HG03520 (cell line): ENCODE measurements around the gene KISS1.

Experiments used
- ATAC-seq: cut with Tn5 transposase; IDR thresholded peaks from one replicate; pipeline ENCODE4 v1.9.1; 2021; ENCODE audit warnings: mild to moderate bottlenecking, moderate library complexity; ENCODE audit not compliant: unreplicated experiment

Gene KISS1

GRCh38 chr1:204162494-204163074 lies 33.7 kb downstream of the KISS1 start:
- ATAC-seq = no peak

GRCh38 chr1:204161609-204162493 lies 34.4 kb downstream of the KISS1 start:
- no peak for ATAC-seq

- ATAC-seq = no peak
These were observed 38.3 kb downstream of the KISS1 start for GRCh38 chr1:204157962-204158361.

GRCh38 chr1:204155881-204156280 lies 40.4 kb downstream of the KISS1 start:
- no peak for ATAC-seq

GRCh38 chr1:204154568-204155255 lies 41.6 kb downstream of the KISS1 start:
- ATAC-seq = no peak

- ATAC-seq = no peak
These were observed 42.6 kb downstream of the KISS1 start for GRCh38 chr1:204153667-204154066.

GRCh38 chr1:204152310-204153044 lies 43.8 kb downstream of the KISS1 start:
- no peak for ATAC-seq

- no peak for ATAC-seq
These were observed 44.6 kb downstream of the KISS1 start, which contains the start of gene ETNK2 for GRCh38 chr1:204151552-204152309. ETNK2 (minus strand) TSS chr1:204152044; CDS start chr1:204151852, 192 bp downstream.

GRCh38 chr1:204150702-204151551 lies 45.4 kb downstream of the KISS1 start:
- no peak for ATAC-seq

GRCh38 chr1:204149635-204150565 lies 46.4 kb downstream of the KISS1 start:
- ATAC-seq = no peak

- ATAC-seq = no peak
These were observed 47.2 kb downstream of the KISS1 start for GRCh38 chr1:204149107-204149506.

GRCh38 chr1:204147406-204148383 lies 48.6 kb downstream of the KISS1 start:
- ATAC-seq = no peak

GRCh38 chr1:204146965-204147364 lies 49.3 kb downstream of the KISS1 start:
- ATAC-seq = no peak

- ATAC-seq = no peak
These were observed 50.0 kb downstream of the KISS1 start for GRCh38 chr1:204146309-204146708.

GRCh38 chr1:204145033-204145504 lies 51.2 kb downstream of the KISS1 start:
- ATAC-seq = no peak

GRCh38 chr1:204143276-204144041 lies 52.8 kb downstream of the KISS1 start:
- no peak for ATAC-seq
